HepG2 (cell line): ENCODE results near the gene ZNF3. TPM values are rescaled to one million over a fixed set of nuclear protein-coding genes. Genes with fewer than 3 reads are reported as not detected.

Experiments
- CENPX ChIP-seq: sonication (generic); formaldehyde crosslinking; IDR thresholded peaks from 2 replicates; pipeline ENCODE4 v1.9.0; 2021; ENCODE audit warnings: mild to moderate bottlenecking, missing genetic modification reagents, moderate library complexity
- HCFC1 ChIP-seq: fragments of 150-350 bp; IDR thresholded peaks from 2 replicates; pipeline ENCODE4 v1.6.1; 2014; ENCODE audit warnings: low read depth, low read length
- HDAC2 ChIP-seq: sonication (generic); formaldehyde crosslinking; IDR thresholded peaks from 2 replicates; pipeline ENCODE4 v1.4.0; 2020; ENCODE audit warnings: missing genetic modification reagents
- NR3C1 ChIP-seq: sonication (generic); formaldehyde crosslinking; IDR thresholded peaks from 2 replicates; pipeline ENCODE4 v1.4.0; 2020; ENCODE audit warnings: missing genetic modification reagents
- PAF1 ChIP-seq: IDR thresholded peaks from 2 replicates; pipeline ENCODE4 v1.6.1; 2016; ENCODE audit warnings: missing genetic modification reagents, missing compliant biosample characterization
- RARG ChIP-seq: sonication (generic); formaldehyde crosslinking; IDR thresholded peaks from 2 replicates; pipeline ENCODE4 v1.4.0; 2020; ENCODE audit warnings: low read depth, mild to moderate bottlenecking, missing genetic modification reagents
- SMAD1 ChIP-seq: sonication (generic); formaldehyde crosslinking; IDR thresholded peaks from 2 replicates; pipeline ENCODE4 v1.4.0; 2020; ENCODE audit warnings: missing genetic modification reagents, low read depth, mild to moderate bottlenecking, borderline replicate concordance
- TRIM24 ChIP-seq: sonication (generic); formaldehyde crosslinking; IDR thresholded peaks from 2 replicates; pipeline ENCODE4 v1.8.0; 2022; ENCODE audit warnings: mild to moderate bottlenecking, missing genetic modification reagents
- ZNF124 ChIP-seq: sonication (generic); formaldehyde crosslinking; IDR thresholded peaks from 2 replicates; pipeline ENCODE4 v1.4.0; 2020; ENCODE audit warnings: missing genetic modification reagents
- ZNF253 ChIP-seq: sonication (generic); formaldehyde crosslinking; IDR thresholded peaks from 2 replicates; pipeline ENCODE4 v1.8.0; 2022; ENCODE audit warnings: mild to moderate bottlenecking, missing genetic modification reagents, borderline replicate concordance
- ZNF274 ChIP-seq: sonication (generic); formaldehyde crosslinking; IDR thresholded peaks from 2 replicates; pipeline ENCODE4 v1.5.1; 2020; ENCODE audit warnings: mild to moderate bottlenecking, missing genetic modification reagents
- polyA plus RNA-seq, 8 experiments: library from polyadenylated mRNA; depleted of rRNA in 3 of 8; stranded (reverse) in 7 of 8; unstranded in 1 of 8; fragments of >200 nt; fragmentation: Illumina TruSeq in 4 of 8; extraction: Trizol in 4 of 8; gene quantifications; 2 replicates each; pipeline versions ENCODE4 v1.2.1 to v1.2.3, GENCODE V29; 2011 to 2016; ENCODE audit warnings: low read depth in 4 of 8, missing spikeins in 1 of 8, mixed read lengths in 1 of 8; ENCODE audit not compliant: insufficient read depth in 1 of 8
- total RNA-seq, 5 experiments: library from RNA; depleted of rRNA; stranded (reverse); fragments of >200 nt; fragmentation: Illumina TruSeq; extraction: Trizol; gene quantifications; 2 replicates each; pipeline ENCODE4 v1.2.3, GENCODE V29; 2016; ENCODE audit warnings: low read depth in 1 of 5
- TF ChIP-seq, protein P1 (sequence below): sonication (generic); formaldehyde crosslinking; IDR thresholded peaks from 2 replicates; pipeline ENCODE4 v1.4.0; 2020; ENCODE audit warnings: mild to moderate bottlenecking, missing genetic modification reagents
- TF ChIP-seq, protein P2 (sequence below): sonication (generic); formaldehyde crosslinking; IDR thresholded peaks from 2 replicates; pipeline ENCODE4 v1.8.0; 2022; ENCODE audit warnings: low read depth, missing genetic modification reagents
- TF ChIP-seq, protein P3 (sequence below): sonication (generic); formaldehyde crosslinking; IDR thresholded peaks from 2 replicates; pipeline ENCODE4 v1.8.0; 2022; ENCODE audit warnings: missing genetic modification reagents, mild to moderate bottlenecking, moderate library complexity, borderline replicate concordance
- TF ChIP-seq, protein P4 (sequence below): sonication (generic); formaldehyde crosslinking; IDR thresholded peaks from 2 replicates; pipeline ENCODE4 v1.4.0; 2020; ENCODE audit warnings: missing genetic modification reagents, borderline replicate concordance
- TF ChIP-seq, protein P5 (sequence below): sonication (generic); formaldehyde crosslinking; IDR thresholded peaks from 2 replicates; pipeline ENCODE4 v1.4.0; 2020; ENCODE audit warnings: mild to moderate bottlenecking, missing genetic modification reagents

Gene ZNF3
- total and polyA plus RNA-seq, 2 of the 13 experiments (the other 11 are each of a cell fraction or from before 2014, with no cell fraction given) = 33.7 to 56.9 TPM

DNA sequence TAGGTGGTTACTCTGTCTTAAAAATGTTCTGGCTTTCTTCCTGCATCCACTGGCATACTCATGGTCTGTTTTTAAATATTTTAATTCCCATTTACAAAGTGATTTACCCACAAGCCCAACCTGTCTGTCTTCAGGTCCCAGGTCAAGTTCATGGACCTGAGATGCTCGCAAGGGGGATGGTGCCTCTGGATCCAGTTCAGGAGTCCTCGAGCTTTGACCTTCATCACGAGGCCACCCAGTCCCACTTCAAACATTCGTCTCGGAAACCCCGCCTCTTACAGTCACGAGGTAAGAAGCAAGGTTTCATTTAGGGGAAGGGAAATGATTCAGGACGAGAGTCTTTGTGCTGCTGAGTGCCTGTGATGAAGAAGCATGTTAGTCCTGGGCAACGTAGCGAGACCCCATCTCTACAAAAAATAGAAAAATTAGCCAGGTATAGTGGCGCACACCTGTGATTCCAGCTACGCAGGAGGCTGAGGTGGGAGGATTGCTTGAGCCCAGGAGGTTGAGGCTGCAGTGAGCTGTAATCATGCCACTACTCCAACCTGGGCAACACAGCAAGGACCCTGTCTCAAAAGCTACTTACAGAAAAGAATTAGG lies 57.4 kb downstream of the ZNF3 start (continued):
- TF ChIP-seq, protein P1, sequence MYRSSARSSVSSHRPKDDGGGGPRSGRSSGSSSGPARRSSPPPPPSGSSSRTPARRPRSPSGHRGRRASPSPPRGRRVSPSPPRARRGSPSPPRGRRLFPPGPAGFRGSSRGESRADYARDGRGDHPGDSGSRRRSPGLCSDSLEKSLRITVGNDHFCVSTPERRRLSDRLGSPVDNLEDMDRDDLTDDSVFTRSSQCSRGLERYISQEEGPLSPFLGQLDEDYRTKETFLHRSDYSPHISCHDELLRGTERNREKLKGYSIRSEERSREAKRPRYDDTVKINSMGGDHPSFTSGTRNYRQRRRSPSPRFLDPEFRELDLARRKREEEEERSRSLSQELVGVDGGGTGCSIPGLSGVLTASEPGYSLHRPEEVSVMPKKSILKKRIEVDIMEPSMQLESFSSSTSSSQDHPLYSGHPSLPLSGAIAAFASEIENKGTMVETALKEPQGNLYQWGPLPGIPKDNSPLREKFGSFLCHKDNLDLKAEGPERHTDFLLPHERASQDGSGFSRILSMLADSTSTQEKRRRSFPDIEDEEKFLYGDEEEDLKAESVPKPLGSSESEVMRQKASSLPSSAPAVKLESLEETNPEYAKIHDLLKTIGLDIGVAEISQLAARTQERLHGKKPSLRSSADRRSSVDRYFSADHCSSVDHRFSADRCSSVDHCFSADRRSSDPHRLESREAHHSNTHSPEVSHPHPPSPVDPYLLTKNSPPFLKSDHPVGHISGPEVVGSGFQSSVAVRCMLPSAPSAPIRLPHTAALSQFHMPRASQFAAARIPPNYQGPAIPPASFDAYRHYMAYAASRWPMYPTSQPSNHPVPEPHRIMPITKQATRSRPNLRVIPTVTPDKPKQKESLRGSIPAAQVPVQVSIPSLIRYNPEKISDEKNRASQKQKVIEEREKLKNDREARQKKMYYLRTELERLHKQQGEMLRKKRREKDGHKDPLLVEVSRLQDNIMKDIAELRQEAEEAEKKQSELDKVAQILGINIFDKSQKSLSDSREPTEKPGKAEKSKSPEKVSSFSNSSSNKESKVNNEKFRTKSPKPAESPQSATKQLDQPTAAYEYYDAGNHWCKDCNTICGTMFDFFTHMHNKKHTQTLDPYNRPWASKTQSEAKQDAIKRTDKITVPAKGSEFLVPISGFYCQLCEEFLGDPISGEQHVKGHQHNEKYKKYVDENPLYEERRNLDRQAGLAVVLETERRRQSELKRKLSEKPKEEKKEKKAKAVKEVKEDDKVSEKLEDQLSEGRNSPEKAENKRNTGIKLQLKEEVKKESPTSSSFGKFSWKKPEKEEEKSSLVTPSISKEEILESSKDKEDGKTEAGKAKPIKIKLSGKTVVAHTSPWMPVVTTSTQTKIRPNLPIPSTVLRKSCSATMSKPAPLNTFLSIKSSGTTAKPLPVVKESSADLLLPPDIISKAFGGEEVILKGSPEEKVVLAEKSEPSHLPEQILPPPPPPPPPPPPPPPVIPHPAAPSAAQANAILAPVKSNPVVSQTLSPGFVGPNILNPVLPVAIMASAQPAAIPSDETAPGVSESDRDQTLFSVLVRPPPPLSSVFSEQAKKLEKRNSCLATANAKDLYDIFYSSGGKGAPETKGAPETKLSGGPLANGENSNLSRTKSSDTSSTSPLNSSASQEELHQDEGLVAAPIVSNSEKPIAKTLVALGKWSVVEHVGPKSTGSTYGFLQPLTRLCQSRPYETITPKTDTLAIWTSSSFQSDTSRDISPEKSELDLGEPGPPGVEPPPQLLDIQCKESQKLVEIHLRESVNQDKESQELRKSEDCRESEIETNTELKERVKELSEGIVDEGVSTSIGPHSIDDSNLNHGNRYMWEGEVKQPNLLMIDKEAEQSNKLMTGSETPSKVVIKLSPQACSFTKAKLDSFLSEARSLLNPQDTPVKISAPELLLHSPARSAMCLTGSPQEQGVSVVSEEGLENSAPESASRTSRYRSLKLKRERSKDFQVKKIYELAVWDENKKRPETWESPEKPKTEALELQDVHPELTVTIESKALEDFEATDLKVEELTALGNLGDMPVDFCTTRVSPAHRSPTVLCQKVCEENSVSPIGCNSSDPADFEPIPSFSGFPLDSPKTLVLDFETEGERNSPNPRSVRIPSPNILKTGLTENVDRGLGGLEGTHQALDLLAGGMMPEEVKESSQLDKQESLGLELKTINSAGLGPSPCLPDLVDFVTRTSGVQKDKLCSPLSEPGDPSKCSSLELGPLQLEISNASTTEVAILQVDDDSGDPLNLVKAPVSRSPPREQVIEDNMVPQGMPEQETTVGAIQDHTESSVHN (CRISPR knock-in tag) = no peak
- TF ChIP-seq ZNF124 (CRISPR knock-in tag) (no peak), PAF1 (0 out of 2 replicates have a peak, but pooled peaks have one; percentile 28), TRIM24 (CRISPR knock-in tag) (no peak), ZNF274 (CRISPR knock-in tag) (no peak), RARG (CRISPR knock-in tag) (no peak), ZNF253 (CRISPR knock-in tag) (no peak), CENPX (CRISPR knock-in tag) (no peak), SMAD1 (CRISPR knock-in tag) (peak; percentile 51; the same call in 1 of the 2 replicates), HCFC1 (no peak), HDAC2 (CRISPR knock-in tag) (peak; percentile 41; the same call in 1 of the 2 replicates), NR3C1 (CRISPR knock-in tag) (no peak)
- TF ChIP-seq, protein P2, sequence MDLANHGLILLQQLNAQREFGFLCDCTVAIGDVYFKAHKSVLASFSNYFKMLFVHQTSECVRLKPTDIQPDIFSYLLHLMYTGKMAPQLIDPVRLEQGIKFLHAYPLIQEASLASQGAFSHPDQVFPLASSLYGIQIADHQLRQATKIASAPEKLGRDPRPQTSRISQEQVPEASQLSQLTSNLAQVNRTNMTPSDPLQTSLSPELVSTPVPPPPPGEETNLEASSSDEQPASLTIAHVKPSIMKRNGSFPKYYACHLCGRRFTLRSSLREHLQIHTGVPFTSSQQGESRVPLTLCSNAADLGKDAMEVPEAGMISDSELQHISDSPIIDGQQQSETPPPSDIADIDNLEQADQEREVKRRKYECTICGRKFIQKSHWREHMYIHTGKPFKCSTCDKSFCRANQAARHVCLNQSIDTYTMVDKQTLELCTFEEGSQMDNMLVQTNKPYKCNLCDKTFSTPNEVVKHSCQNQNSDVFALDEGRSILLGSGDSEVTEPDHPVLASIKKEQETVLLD (CRISPR knock-in tag) = no peak
- TF ChIP-seq, protein P3, sequence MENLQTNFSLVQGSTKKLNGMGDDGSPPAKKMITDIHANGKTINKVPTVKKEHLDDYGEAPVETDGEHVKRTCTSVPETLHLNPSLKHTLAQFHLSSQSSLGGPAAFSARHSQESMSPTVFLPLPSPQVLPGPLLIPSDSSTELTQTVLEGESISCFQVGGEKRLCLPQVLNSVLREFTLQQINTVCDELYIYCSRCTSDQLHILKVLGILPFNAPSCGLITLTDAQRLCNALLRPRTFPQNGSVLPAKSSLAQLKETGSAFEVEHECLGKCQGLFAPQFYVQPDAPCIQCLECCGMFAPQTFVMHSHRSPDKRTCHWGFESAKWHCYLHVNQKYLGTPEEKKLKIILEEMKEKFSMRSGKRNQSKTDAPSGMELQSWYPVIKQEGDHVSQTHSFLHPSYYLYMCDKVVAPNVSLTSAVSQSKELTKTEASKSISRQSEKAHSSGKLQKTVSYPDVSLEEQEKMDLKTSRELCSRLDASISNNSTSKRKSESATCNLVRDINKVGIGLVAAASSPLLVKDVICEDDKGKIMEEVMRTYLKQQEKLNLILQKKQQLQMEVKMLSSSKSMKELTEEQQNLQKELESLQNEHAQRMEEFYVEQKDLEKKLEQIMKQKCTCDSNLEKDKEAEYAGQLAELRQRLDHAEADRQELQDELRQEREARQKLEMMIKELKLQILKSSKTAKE (CRISPR knock-in tag) = peak; percentile 88
- TF ChIP-seq, protein P4, sequence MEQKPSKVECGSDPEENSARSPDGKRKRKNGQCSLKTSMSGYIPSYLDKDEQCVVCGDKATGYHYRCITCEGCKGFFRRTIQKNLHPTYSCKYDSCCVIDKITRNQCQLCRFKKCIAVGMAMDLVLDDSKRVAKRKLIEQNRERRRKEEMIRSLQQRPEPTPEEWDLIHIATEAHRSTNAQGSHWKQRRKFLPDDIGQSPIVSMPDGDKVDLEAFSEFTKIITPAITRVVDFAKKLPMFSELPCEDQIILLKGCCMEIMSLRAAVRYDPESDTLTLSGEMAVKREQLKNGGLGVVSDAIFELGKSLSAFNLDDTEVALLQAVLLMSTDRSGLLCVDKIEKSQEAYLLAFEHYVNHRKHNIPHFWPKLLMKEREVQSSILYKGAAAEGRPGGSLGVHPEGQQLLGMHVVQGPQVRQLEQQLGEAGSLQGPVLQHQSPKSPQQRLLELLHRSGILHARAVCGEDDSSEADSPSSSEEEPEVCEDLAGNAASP (CRISPR knock-in tag) = peak; percentile 89; the same call in 1 of the 2 replicates
- TF ChIP-seq, protein P5, sequence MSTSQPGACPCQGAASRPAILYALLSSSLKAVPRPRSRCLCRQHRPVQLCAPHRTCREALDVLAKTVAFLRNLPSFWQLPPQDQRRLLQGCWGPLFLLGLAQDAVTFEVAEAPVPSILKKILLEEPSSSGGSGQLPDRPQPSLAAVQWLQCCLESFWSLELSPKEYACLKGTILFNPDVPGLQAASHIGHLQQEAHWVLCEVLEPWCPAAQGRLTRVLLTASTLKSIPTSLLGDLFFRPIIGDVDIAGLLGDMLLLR (CRISPR knock-in tag) = no peak
